ENCODE results near the gene RNF145.
"Not testable (repeated sequence)": the region's sequence is repeated elsewhere in the genome, so short reads cannot be mapped to it uniquely, and the experiment has no call there.

Gene RNF145

GRCh38 chr5:159163701-159164046 lies 45.7 kb downstream of the RNF145 start:
- ChIA-PET POLR2A (no interaction called here), CTCF (interaction anchor here (0.5 to 1.2 kb wide), 2 partner anchors 44 to 153 kb away, joined by 3 read pairs; no protein-coding TSS in a partner anchor)
- TF ChIP-seq HDGF (IDR thresholded peaks at IDR 0.05; ENCODE audit: borderline replicate concordance) (no peak), SP1 (IDR thresholded peaks at IDR 0.05) (no peak), SUZ12 (IDR thresholded peaks at IDR 0.05) (no peak), FOXA1 (IDR thresholded peaks at IDR 0.05) (no peak)
- TF ChIP-seq, protein P1, sequence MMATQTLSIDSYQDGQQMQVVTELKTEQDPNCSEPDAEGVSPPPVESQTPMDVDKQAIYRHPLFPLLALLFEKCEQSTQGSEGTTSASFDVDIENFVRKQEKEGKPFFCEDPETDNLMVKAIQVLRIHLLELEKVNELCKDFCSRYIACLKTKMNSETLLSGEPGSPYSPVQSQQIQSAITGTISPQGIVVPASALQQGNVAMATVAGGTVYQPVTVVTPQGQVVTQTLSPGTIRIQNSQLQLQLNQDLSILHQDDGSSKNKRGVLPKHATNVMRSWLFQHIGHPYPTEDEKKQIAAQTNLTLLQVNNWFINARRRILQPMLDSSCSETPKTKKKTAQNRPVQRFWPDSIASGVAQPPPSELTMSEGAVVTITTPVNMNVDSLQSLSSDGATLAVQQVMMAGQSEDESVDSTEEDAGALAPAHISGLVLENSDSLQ (IDR thresholded peaks at IDR 0.05): no peak
- DNase-seq (ENCODE audit: extremely low spot score): no peak

- TF ChIP-seq ELF4 (IDR thresholded peaks at IDR 0.05) (no peak), HDGF (IDR thresholded peaks at IDR 0.05; ENCODE audit: borderline replicate concordance) (no peak), SUZ12 (IDR thresholded peaks at IDR 0.05) (no peak), NFRKB (IDR thresholded peaks at IDR 0.05) (no peak), SP1 (IDR thresholded peaks at IDR 0.05) (no peak), BHLHE40 (IDR thresholded peaks at IDR 0.05; ENCODE audit: borderline replicate concordance) (no peak)
- TF ChIP-seq, protein P1 (IDR thresholded peaks at IDR 0.05): no peak
- DNase-seq (ENCODE audit: extremely low spot score): no peak
- CTCF ChIA-PET: interaction anchor here (0.5 to 1.2 kb wide), 2 partner anchors 44 to 153 kb away, joined by 3 read pairs; no protein-coding TSS in a partner anchor
- POLR2A ChIA-PET: no interaction called here
Observed at GRCh38 chr5:159163027-159163700, 46.2 kb downstream of the RNF145 start.

GRCh38 chr5:159161361-159162214 lies 47.8 kb downstream of the RNF145 start:
- ChIA-PET POLR2A (no interaction called here), CTCF (no interaction called here)
- DNase-seq (ENCODE audit: extremely low spot score): no peak
- TF ChIP-seq ELF4 (IDR thresholded peaks at IDR 0.05) (no peak), TARDBP (IDR thresholded peaks at IDR 0.05) (no peak), FOXK2 (IDR thresholded peaks at IDR 0.05) (no peak), LEF1 (IDR thresholded peaks at IDR 0.05; ENCODE audit: borderline replicate concordance) (no peak), SP1 (IDR thresholded peaks at IDR 0.05) (no peak), BHLHE40 (IDR thresholded peaks at IDR 0.05; ENCODE audit: borderline replicate concordance) (no peak), L3MBTL2 (conservative IDR thresholded peaks at IDR 0.05) (no peak), FOXM1 (IDR thresholded peaks at IDR 0.05; ENCODE audit: borderline replicate concordance) (no peak), HDGF (IDR thresholded peaks at IDR 0.05; ENCODE audit: borderline replicate concordance) (no peak), FOXA1 (IDR thresholded peaks at IDR 0.05) (no peak), NFRKB (IDR thresholded peaks at IDR 0.05) (no peak), CTBP1 (IDR thresholded peaks at IDR 0.05; ENCODE audit: borderline replicate concordance) (no peak), ZNF384 (IDR thresholded peaks at IDR 0.05) (no peak), ARNT (IDR thresholded peaks at IDR 0.05) (no peak), SUZ12 (IDR thresholded peaks at IDR 0.05) (no peak)
- TF ChIP-seq, protein P1 (IDR thresholded peaks at IDR 0.05): no peak

- POLR2A ChIA-PET; DNase-seq (ENCODE audit: extremely low spot score); CTCF ChIA-PET: not testable (repeated sequence)
Observed at GRCh38 chr5:159158553-159159091, 50.7 kb downstream of the RNF145 start.

GRCh38 chr5:159157552-159157951 lies 51.8 kb downstream of the RNF145 start:
- ChIA-PET POLR2A (no interaction called here), CTCF (interaction anchor here (0.6 to 1.8 kb wide), 16 partner anchors 11 to 829 kb away, joined by 3 to 29 read pairs (median 4); no protein-coding TSS in a partner anchor)
- no peak for DNase-seq (ENCODE audit: extremely low spot score)
- no peak for TF ChIP-seq SP1 (IDR thresholded peaks at IDR 0.05)

GRCh38 chr5:159156426-159157238 lies 52.7 kb downstream of the RNF145 start:
- ChIA-PET POLR2A (interaction anchor here (0.7 kb wide), 1 partner anchor 67 kb away, joined by 3 read pairs; no protein-coding TSS in a partner anchor), CTCF (interaction anchor here (0.6 to 1.8 kb wide), 28 partner anchors 12 to 999 kb away, joined by 3 to 29 read pairs (median 4); no protein-coding TSS in a partner anchor)
- TF ChIP-seq CTBP1 (IDR thresholded peaks at IDR 0.05; ENCODE audit: borderline replicate concordance) (no peak), ARNT (IDR thresholded peaks at IDR 0.05) (no peak), FOXM1 (IDR thresholded peaks at IDR 0.05; ENCODE audit: borderline replicate concordance) (no peak), L3MBTL2 (conservative IDR thresholded peaks at IDR 0.05) (no peak), LEF1 (IDR thresholded peaks at IDR 0.05; ENCODE audit: borderline replicate concordance) (no peak), ELF4 (IDR thresholded peaks at IDR 0.05) (no peak), NFRKB (IDR thresholded peaks at IDR 0.05) (no peak)
- DNase-seq (ENCODE audit: extremely low spot score): peak; percentile 65

All from HEK293T (cell line).